Measurements from ENCODE around the gene TNIP3.
A peak's percentile ranks its signal among the peaks of the same experiment; 100 is the strongest.

The TNIP3 gene

GRCh38 chr4:121199742-121200561 is 35.8 kb upstream of the TNIP3 start:
- DNase-seq (ENCODE audit: low read depth): no peak
- no peak overlapping the region for H3K4me3 ChIP-seq (ENCODE audit: control insufficient read depth, low read depth, low read length)
- TF ChIP-seq CTCF (conservative IDR thresholded peaks at IDR 0.05; ENCODE audit: control insufficient read depth, insufficient read depth, low read depth, low read length): no peak

GRCh38 chr4:121198251-121198650 is 34.1 kb upstream of the TNIP3 start:
- DNase-seq (ENCODE audit: low read depth): no peak
- TF ChIP-seq CTCF (conservative IDR thresholded peaks at IDR 0.05; ENCODE audit: control insufficient read depth, insufficient read depth, low read depth, low read length): no peak
- H3K4me3 ChIP-seq (ENCODE audit: control insufficient read depth, low read depth, low read length): no peak overlapping the region

DNA sequence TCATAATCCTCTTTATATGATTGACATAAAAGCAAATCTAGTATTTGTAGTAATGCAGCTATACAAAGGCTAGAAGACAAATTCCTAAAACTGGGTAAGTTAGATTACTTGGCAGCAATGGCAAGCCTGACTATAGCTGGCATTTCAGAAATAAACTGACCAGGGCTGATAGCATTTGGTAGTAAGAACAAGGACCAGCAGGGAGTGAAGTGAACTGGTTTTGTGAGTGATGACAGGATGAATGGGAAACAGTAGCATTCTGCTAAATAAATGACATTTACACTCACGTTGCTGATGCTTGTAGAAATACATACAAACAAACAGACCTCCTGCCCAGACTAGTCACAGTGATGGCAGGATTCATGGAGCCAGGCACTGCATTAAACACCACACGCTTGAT is 31.5 kb upstream of the TNIP3 start:
- no peak for TF ChIP-seq CTCF (conservative IDR thresholded peaks at IDR 0.05; ENCODE audit: control insufficient read depth, insufficient read depth, low read depth, low read length)
- no peak for DNase-seq (ENCODE audit: low read depth)
- no peak overlapping the region for H3K4me3 ChIP-seq (ENCODE audit: control insufficient read depth, low read depth, low read length)

DNA sequence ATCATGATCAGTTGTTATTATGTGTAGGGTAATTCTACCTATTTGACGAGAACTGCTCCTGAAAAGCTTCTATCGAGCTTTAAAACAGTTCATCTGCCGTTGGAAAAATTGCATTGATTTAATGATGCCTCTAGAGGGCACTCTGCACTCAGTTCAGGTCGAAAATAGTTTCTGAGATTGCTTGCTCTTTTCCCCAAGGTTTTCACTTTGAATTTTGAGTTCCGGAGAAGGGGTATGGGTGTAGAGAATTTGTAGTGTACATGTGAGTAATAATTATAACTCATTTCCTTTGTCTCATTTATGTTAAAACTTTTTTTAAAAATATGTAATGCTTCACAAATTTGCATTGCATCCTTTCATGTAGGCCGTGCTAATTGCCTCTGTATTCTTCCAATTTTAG is 28.4 kb upstream of the TNIP3 start:
- H3K4me3 ChIP-seq (ENCODE audit: control insufficient read depth, low read depth, low read length): no peak overlapping the region
- peak; percentile 58 for DNase-seq (ENCODE audit: low read depth)
- peak; percentile 79 for TF ChIP-seq CTCF (conservative IDR thresholded peaks at IDR 0.05; ENCODE audit: control insufficient read depth, insufficient read depth, low read depth, low read length)

DNA sequence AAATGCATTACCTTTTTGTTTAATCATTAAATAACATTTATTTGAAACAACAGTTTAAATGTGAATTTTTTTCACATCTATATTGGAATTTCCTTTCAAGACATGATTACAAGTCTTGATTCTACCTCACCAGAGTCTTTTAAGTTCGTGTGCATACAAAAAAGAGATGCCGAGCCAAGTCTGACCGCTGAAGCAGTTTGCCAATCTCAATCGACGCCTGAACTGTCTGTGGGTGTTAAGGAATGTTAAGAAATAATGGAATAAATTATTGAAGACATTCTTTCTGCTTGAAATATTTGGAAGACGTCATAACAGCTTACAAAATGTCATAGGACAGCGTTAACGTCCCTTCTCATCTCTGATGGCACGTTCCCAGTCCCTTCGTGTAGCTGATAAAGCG is 27.9 kb upstream of the TNIP3 start:
- no peak overlapping the region for H3K4me3 ChIP-seq (ENCODE audit: control insufficient read depth, low read depth, low read length)
- DNase-seq (ENCODE audit: low read depth): peak; percentile 8
- TF ChIP-seq CTCF (conservative IDR thresholded peaks at IDR 0.05; ENCODE audit: control insufficient read depth, insufficient read depth, low read depth, low read length): no peak

DNA sequence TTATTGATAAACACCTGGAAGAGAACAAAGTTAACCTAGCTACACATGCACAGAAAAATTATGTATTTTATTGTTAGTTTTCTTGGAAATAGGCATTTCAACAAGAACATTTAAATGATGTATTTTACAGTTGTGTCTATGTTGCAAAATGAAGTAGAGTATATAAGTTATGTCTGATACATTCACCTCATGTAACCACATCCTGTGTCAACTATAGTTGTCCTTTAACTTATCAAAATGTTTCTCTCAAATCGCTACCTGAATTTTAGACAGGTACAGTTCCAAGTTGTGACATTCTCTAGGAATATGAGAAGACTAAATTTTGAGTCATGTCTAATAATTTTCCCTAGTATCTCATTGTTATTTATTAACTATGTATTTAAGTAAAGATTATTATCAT is 27.2 kb upstream of the TNIP3 start:
- no peak overlapping the region for H3K4me3 ChIP-seq (ENCODE audit: control insufficient read depth, low read depth, low read length)
- no peak for TF ChIP-seq CTCF (conservative IDR thresholded peaks at IDR 0.05; ENCODE audit: control insufficient read depth, insufficient read depth, low read depth, low read length)
- DNase-seq (ENCODE audit: low read depth): no peak
